ENCODE data around the gene CTH.
"Not testable (repeated sequence)": the region's sequence is repeated elsewhere in the genome, so short reads cannot be mapped to it uniquely, and the experiment has no call there.

The CTH gene

GRCh38 chr1:70475023-70475422 is 64.0 kb downstream of the CTH start:
- no peak for TF ChIP-seq CTCF (IDR thresholded peaks at IDR 0.05; ENCODE audit: control insufficient read depth, extremely low read depth, insufficient read depth)
- no peak overlapping the region for H3K4me3 ChIP-seq (ENCODE audit: low read depth, low read length)
- DNase-seq (ENCODE audit: low read depth) = no peak

- DNase-seq (ENCODE audit: low read depth) = no peak
- TF ChIP-seq CTCF (IDR thresholded peaks at IDR 0.05; ENCODE audit: control insufficient read depth, extremely low read depth, insufficient read depth) = no peak
- H3K4me3 ChIP-seq (ENCODE audit: low read depth, low read length) = no peak overlapping the region
Measured at GRCh38 chr1:70477090-70477489, 66.0 kb downstream of the CTH start.

GRCh38 chr1:70477905-70478304 is 66.8 kb downstream of the CTH start:
- DNase-seq (ENCODE audit: low read depth); H3K4me3 ChIP-seq (ENCODE audit: low read depth, low read length): not testable (repeated sequence)

GRCh38 chr1:70483342-70483741 is 72.3 kb downstream of the CTH start:
- no peak for TF ChIP-seq CTCF (IDR thresholded peaks at IDR 0.05; ENCODE audit: control insufficient read depth, extremely low read depth, insufficient read depth)
- no peak overlapping the region for H3K4me3 ChIP-seq (ENCODE audit: low read depth, low read length)
- DNase-seq (ENCODE audit: low read depth) = no peak

GRCh38 chr1:70485624-70486023 is 74.6 kb downstream of the CTH start:
- TF ChIP-seq CTCF (IDR thresholded peaks at IDR 0.05; ENCODE audit: control insufficient read depth, extremely low read depth, insufficient read depth) = no peak
- no peak for DNase-seq (ENCODE audit: low read depth)
- no peak overlapping the region for H3K4me3 ChIP-seq (ENCODE audit: low read depth, low read length)

- H3K4me3 ChIP-seq (ENCODE audit: low read depth, low read length) = no peak overlapping the region
- TF ChIP-seq CTCF (IDR thresholded peaks at IDR 0.05; ENCODE audit: control insufficient read depth, extremely low read depth, insufficient read depth) = no peak
- DNase-seq (ENCODE audit: low read depth) = peak; percentile 18
Measured at GRCh38 chr1:70486676-70487458, 75.8 kb downstream of the CTH start.

- H3K4me3 ChIP-seq (ENCODE audit: low read depth, low read length) = no peak overlapping the region
- TF ChIP-seq CTCF (IDR thresholded peaks at IDR 0.05; ENCODE audit: control insufficient read depth, extremely low read depth, insufficient read depth) = no peak
- DNase-seq (ENCODE audit: low read depth) = no peak
Measured at GRCh38 chr1:70487459-70487815, 76.4 kb downstream of the CTH start.

Data from LNCaP clone FGC (cell line).